Mammary epithelial cell (primary cell): ENCODE data around the gene RORB.

Experiments
- CTCF ChIP-seq, 2 donors: IDR thresholded peaks in 1 of 2; conservative IDR thresholded peaks in 1 of 2; 2 replicates each; pipeline ENCODE4 v1.5.1; 2011 to 2012; ENCODE audit warnings: inconsistent platforms in 2 of 2, low read length in 2 of 2, mild to moderate bottlenecking in 2 of 2, control low read depth in 1 of 2, low read depth in 1 of 2; ENCODE audit not compliant: insufficient read depth in 1 of 2; ENCODE audit errors: extremely low read depth in 1 of 2
- EZH2 ChIP-seq: IDR thresholded peaks from 2 replicates; pipeline ENCODE4 v1.6.1; 2012; ENCODE audit warnings: low read length, inconsistent platforms, borderline replicate concordance

- no peak for TF ChIP-seq CTCF (conservative IDR thresholded peaks at IDR 0.05 in 1 of 2, IDR thresholded peaks at IDR 0.05 in 1 of 2; ENCODE audit: extremely low read depth in 1 of 2, insufficient read depth in 1 of 2, low read depth in 1 of 2, low read length in 2 of 2)
- TF ChIP-seq EZH2, result no peak
Observed at GRCh38 chr9:74729136-74729695, 232.1 kb downstream of the RORB start.
